Trophoblast cell (in vitro differentiated cells and primary cell): ENCODE results near the gene CPE.

Source experiments
- DNase-seq, 2 donors: peaks; one replicate each; pipeline ENCODE4 v3.0.0-alpha.2; 2016
- H2AFZ ChIP-seq: 2 replicates; pipeline ENCODE4 v1.6.1; 2013; ENCODE audit warnings: low read length, moderate library complexity, mild to moderate bottlenecking; ENCODE audit not compliant: insufficient read depth, poor library complexity
- H2AK5ac ChIP-seq: 2 replicates; pipeline ENCODE4 v1.6.1; 2013; ENCODE audit warnings: mild to moderate bottlenecking, low read length
- H2BK120ac ChIP-seq: 2 replicates; pipeline ENCODE4 v1.6.1; 2013; ENCODE audit warnings: low read length, mild to moderate bottlenecking, moderate library complexity; ENCODE audit not compliant: insufficient read depth, poor library complexity
- H2BK12ac ChIP-seq: 2 replicates; pipeline ENCODE4 v1.6.1; 2013; ENCODE audit warnings: mild to moderate bottlenecking, low read length, moderate library complexity
- H2BK5ac ChIP-seq: 2 replicates; pipeline ENCODE4 v1.6.1; 2013; ENCODE audit warnings: low read length, low read depth, moderate library complexity, mild to moderate bottlenecking; ENCODE audit not compliant: poor library complexity
- H3K14ac ChIP-seq: 2 replicates; pipeline ENCODE4 v1.6.1; 2013; ENCODE audit warnings: mild to moderate bottlenecking, low read length
- H3K18ac ChIP-seq: 2 replicates; pipeline ENCODE4 v1.6.1; 2013; ENCODE audit warnings: mild to moderate bottlenecking, low read length
- H3K23ac ChIP-seq: 2 replicates; pipeline ENCODE4 v1.6.1; 2013; ENCODE audit warnings: low read length
- H3K27ac ChIP-seq: 2 replicates; pipeline ENCODE4 v1.5.1; 2013; ENCODE audit warnings: low read depth, mild to moderate bottlenecking, inconsistent platforms, low read length, moderate library complexity
- H3K27me3 ChIP-seq: 2 replicates; pipeline ENCODE4 v1.6.1; 2013; ENCODE audit warnings: inconsistent platforms, mild to moderate bottlenecking, low read length, moderate library complexity; ENCODE audit not compliant: insufficient read depth
- H3K36me3 ChIP-seq, 2 experiments: 1 replicate in 1 of 2; 2 replicates in 1 of 2; pipeline ENCODE4 v1.6.1; 2013; ENCODE audit warnings: low read length in 2 of 2, mild to moderate bottlenecking in 2 of 2, moderate library complexity in 1 of 2; ENCODE audit not compliant: insufficient read depth in 2 of 2, control insufficient read depth in 1 of 2
- H3K4ac ChIP-seq: 2 replicates; pipeline ENCODE4 v1.6.1; 2013; ENCODE audit warnings: low read depth, mild to moderate bottlenecking, low read length, moderate library complexity
- H3K4me1 ChIP-seq, 2 experiments: 1 replicate in 1 of 2; 2 replicates in 1 of 2; pipeline ENCODE4 v1.6.1; 2013; ENCODE audit warnings: low read length in 2 of 2, mild to moderate bottlenecking in 2 of 2, moderate library complexity in 1 of 2; ENCODE audit not compliant: insufficient read depth in 2 of 2, control insufficient read depth in 1 of 2
- H3K4me2 ChIP-seq: 2 replicates; pipeline ENCODE4 v1.6.1; 2013; ENCODE audit warnings: inconsistent platforms, mild to moderate bottlenecking, low read length, moderate library complexity
- H3K4me3 ChIP-seq: 2 replicates; pipeline ENCODE4 v1.5.1; 2013; ENCODE audit warnings: mild to moderate bottlenecking, low read depth, low read length, inconsistent platforms
- H3K79me1 ChIP-seq: one replicate; pipeline ENCODE4 v1.6.1; 2013; ENCODE audit warnings: low read length
- H3K79me2 ChIP-seq: 2 replicates; pipeline ENCODE4 v1.6.1; 2013; ENCODE audit warnings: low read length, mild to moderate bottlenecking; ENCODE audit not compliant: control insufficient read depth, insufficient read depth, poor library complexity
- H3K9ac ChIP-seq: 2 replicates; pipeline ENCODE4 v1.6.1; 2013; ENCODE audit warnings: mild to moderate bottlenecking, low read length
- H3K9me3 ChIP-seq: 2 replicates; pipeline ENCODE4 v1.6.1; 2013; ENCODE audit warnings: low read depth, mild to moderate bottlenecking, control low read depth, inconsistent platforms, low read length; ENCODE audit not compliant: insufficient read depth
- H4K12ac ChIP-seq: 2 replicates; pipeline ENCODE4 v1.6.1; 2013; ENCODE audit warnings: low read depth, mild to moderate bottlenecking, low read length, moderate library complexity
- H4K8ac ChIP-seq: 2 replicates; pipeline ENCODE4 v1.6.1; 2013; ENCODE audit warnings: low read depth, mild to moderate bottlenecking, low read length, moderate library complexity
- H4K91ac ChIP-seq: one replicate; pipeline ENCODE4 v1.6.1; 2013; ENCODE audit warnings: low read depth, mild to moderate bottlenecking, low read length, moderate library complexity
- WGBS: extraction: QIAGEN DNeasy Blood & Tissue Kit; methylation state at CpG from one replicate; pipeline ENCODE4 v1.1.7; 2013; ENCODE audit warnings: missing lambda C conversion rate; ENCODE audit not compliant: insufficient read length, insufficient coverage; ENCODE audit errors: extremely low coverage; 5-methylcytosine and 5-hydroxymethylcytosine counted together

CPE gene

GRCh38 chr4:165519591-165519990 lies 140.8 kb downstream of the CPE start:
- H3K27ac ChIP-seq, result no peak overlapping the region
- H2AFZ ChIP-seq, result no peak overlapping the region
- H2BK120ac ChIP-seq, result no peak overlapping the region
- H3K36me3 ChIP-seq, result no peaks in the 10 kb centered on the region
- no peak overlapping the region for H3K4me2 ChIP-seq
- no peak overlapping the region for H2AK5ac ChIP-seq
- H4K8ac ChIP-seq, result no peak overlapping the region
- no peak overlapping the region for H4K12ac ChIP-seq
- H4K91ac ChIP-seq, result no peak overlapping the region
- H3K14ac ChIP-seq, result no peak overlapping the region
- H2BK5ac ChIP-seq, result no peak overlapping the region
- no peaks in the 10 kb centered on the region for H3K27me3 ChIP-seq
- no peak overlapping the region for H3K18ac ChIP-seq
- H3K9ac ChIP-seq, result no peak overlapping the region
- no peak for DNase-seq
- no peaks in the 10 kb centered on the region for H3K4me1 ChIP-seq
- H3K4ac ChIP-seq, result no peak overlapping the region
- no peaks in the 10 kb centered on the region for H3K79me2 ChIP-seq
- no peaks in the 10 kb centered on the region for H3K79me1 ChIP-seq
- H3K23ac ChIP-seq, result no peak overlapping the region
- no peak overlapping the region for H2BK12ac ChIP-seq
- H3K4me3 ChIP-seq, result no peak overlapping the region
- H3K9me3 ChIP-seq, result no peaks in the 10 kb centered on the region

- Histone ChIP-seq H4K12ac (no peak overlapping the region), H3K27me3 (no peaks in the 10 kb centered on the region), H2BK120ac (no peak overlapping the region), H2BK12ac (no peak overlapping the region), H3K4me2 (no peak overlapping the region), H2BK5ac (no peak overlapping the region), H4K91ac (no peak overlapping the region), H3K9ac (no peak overlapping the region), H3K36me3 (no peaks in the 10 kb centered on the region), H2AFZ (no peak overlapping the region), H3K23ac (no peak overlapping the region), H3K79me1 (no peaks in the 10 kb centered on the region), H3K4me1 (no peaks in the 10 kb centered on the region), H3K27ac (no peak overlapping the region), H3K4me3 (no peak overlapping the region), H3K4ac (no peak overlapping the region), H3K14ac (no peak overlapping the region), H4K8ac (no peak overlapping the region), H2AK5ac (no peak overlapping the region), H3K18ac (no peak overlapping the region), H3K9me3 (no peaks in the 10 kb centered on the region), H3K79me2 (no peaks in the 10 kb centered on the region)
- DNase-seq, result no peak
- no CpG with 5 or more reads among the region's 4 CpGs for WGBS
These were observed 141.3 kb downstream of the CPE start for GRCh38 chr4:165520086-165520485.

- no peak overlapping the region for H3K4ac ChIP-seq
- H3K27ac ChIP-seq, result no peak overlapping the region
- H2AK5ac ChIP-seq, result no peak overlapping the region
- no CpG with 5 or more reads among the region's 1 CpG for WGBS
- no peaks in the 10 kb centered on the region for H3K36me3 ChIP-seq
- no peak overlapping the region for H3K9ac ChIP-seq
- H3K79me2 ChIP-seq, result no peaks in the 10 kb centered on the region
- no peak overlapping the region for H3K18ac ChIP-seq
- H3K4me3 ChIP-seq, result no peak overlapping the region
- no peaks in the 10 kb centered on the region for H3K9me3 ChIP-seq
- no peaks in the 10 kb centered on the region for H3K79me1 ChIP-seq
- DNase-seq, result no peak
- H4K91ac ChIP-seq, result no peak overlapping the region
- H3K23ac ChIP-seq, result no peak overlapping the region
- H3K14ac ChIP-seq, result no peak overlapping the region
- H3K4me2 ChIP-seq, result no peak overlapping the region
- no peak overlapping the region for H4K8ac ChIP-seq
- no peak overlapping the region for H4K12ac ChIP-seq
- H2AFZ ChIP-seq, result no peak overlapping the region
- no peaks in the 10 kb centered on the region for H3K27me3 ChIP-seq
- no peak overlapping the region for H2BK12ac ChIP-seq
- no peak overlapping the region for H2BK120ac ChIP-seq
- no peaks in the 10 kb centered on the region for H3K4me1 ChIP-seq
- no peak overlapping the region for H2BK5ac ChIP-seq
These were observed 143.2 kb downstream of the CPE start for GRCh38 chr4:165522050-165522449.

GRCh38 chr4:165524532-165525190 lies 145.9 kb downstream of the CPE start:
- H3K27me3 ChIP-seq, result no peaks in the 10 kb centered on the region
- H4K8ac ChIP-seq, result no peak overlapping the region
- no peak overlapping the region for H3K23ac ChIP-seq
- H3K18ac ChIP-seq, result no peak overlapping the region
- no peak overlapping the region for H4K91ac ChIP-seq
- H2BK12ac ChIP-seq, result no peak overlapping the region
- H3K4ac ChIP-seq, result no peak overlapping the region
- no peak overlapping the region for H2AFZ ChIP-seq
- no peak overlapping the region for H2BK5ac ChIP-seq
- H3K9me3 ChIP-seq, result no peaks in the 10 kb centered on the region
- H3K79me2 ChIP-seq, result no peaks in the 10 kb centered on the region
- no peak for DNase-seq
- no peak overlapping the region for H3K4me2 ChIP-seq
- no peak overlapping the region for H3K9ac ChIP-seq
- no peak overlapping the region for H4K12ac ChIP-seq
- H3K27ac ChIP-seq, result no peak overlapping the region
- no peak overlapping the region for H2BK120ac ChIP-seq
- H3K14ac ChIP-seq, result no peak overlapping the region
- no peak overlapping the region for H3K4me3 ChIP-seq
- H3K79me1 ChIP-seq, result no peaks in the 10 kb centered on the region
- no peak overlapping the region for H2AK5ac ChIP-seq
- no peaks in the 10 kb centered on the region for H3K4me1 ChIP-seq
- no peaks in the 10 kb centered on the region for H3K36me3 ChIP-seq
- no CpG with 5 or more reads among the region's 9 CpGs for WGBS
